ENCODE measurements around the gene RAB11A.

The RAB11A gene

GRCh38 chr15:65881766-65882434 is 12.6 kb downstream of the RAB11A start:
- peaks cover 73% of the 10 kb centered on the region for H3K79me2 ChIP-seq (ENCODE audit: insufficient read depth, low read length)
- peaks cover 25% of the 10 kb centered on the region for H3K4me1 ChIP-seq (ENCODE audit: insufficient read depth, low read length, poor library complexity, severe bottlenecking)
- H3F3A ChIP-seq (ENCODE audit: low read depth), result no peaks in the 10 kb centered on the region
- no peaks in the 10 kb centered on the region for H3K9me2 ChIP-seq (replicated peaks; ENCODE audit: low read depth, low read length)
- H2AFZ ChIP-seq (ENCODE audit: low read length), result no peak overlapping the region
- TF ChIP-seq EZH2phosphoT487 (IDR thresholded peaks at IDR 0.05; ENCODE audit: borderline replicate concordance), result no peak
- TF ChIP-seq, protein P1, sequence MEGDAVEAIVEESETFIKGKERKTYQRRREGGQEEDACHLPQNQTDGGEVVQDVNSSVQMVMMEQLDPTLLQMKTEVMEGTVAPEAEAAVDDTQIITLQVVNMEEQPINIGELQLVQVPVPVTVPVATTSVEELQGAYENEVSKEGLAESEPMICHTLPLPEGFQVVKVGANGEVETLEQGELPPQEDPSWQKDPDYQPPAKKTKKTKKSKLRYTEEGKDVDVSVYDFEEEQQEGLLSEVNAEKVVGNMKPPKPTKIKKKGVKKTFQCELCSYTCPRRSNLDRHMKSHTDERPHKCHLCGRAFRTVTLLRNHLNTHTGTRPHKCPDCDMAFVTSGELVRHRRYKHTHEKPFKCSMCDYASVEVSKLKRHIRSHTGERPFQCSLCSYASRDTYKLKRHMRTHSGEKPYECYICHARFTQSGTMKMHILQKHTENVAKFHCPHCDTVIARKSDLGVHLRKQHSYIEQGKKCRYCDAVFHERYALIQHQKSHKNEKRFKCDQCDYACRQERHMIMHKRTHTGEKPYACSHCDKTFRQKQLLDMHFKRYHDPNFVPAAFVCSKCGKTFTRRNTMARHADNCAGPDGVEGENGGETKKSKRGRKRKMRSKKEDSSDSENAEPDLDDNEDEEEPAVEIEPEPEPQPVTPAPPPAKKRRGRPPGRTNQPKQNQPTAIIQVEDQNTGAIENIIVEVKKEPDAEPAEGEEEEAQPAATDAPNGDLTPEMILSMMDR (conservative IDR thresholded peaks at IDR 0.05; ENCODE audit: low read length), result no peak
- H4K20me1 ChIP-seq (ENCODE audit: insufficient read depth, low read length, poor library complexity, severe bottlenecking), result peaks cover 60% of the 10 kb centered on the region
- H3K4me3 ChIP-seq (ENCODE audit: low read length, poor library complexity, severe bottlenecking), result peak overlapping the region; percentile 8
- H3K27me3 ChIP-seq (ENCODE audit: insufficient read depth, low read length, poor library complexity, severe bottlenecking), result no peaks in the 10 kb centered on the region
- peak overlapping the region; percentile 24 for H3K4me2 ChIP-seq (ENCODE audit: low read depth, low read length, poor library complexity, severe bottlenecking)
- H3K9me3 ChIP-seq (ENCODE audit: insufficient read depth, low read depth, low read length), result no peaks in the 10 kb centered on the region
- H3K9ac ChIP-seq (ENCODE audit: low read depth, low read length, poor library complexity, severe bottlenecking), result peak overlapping the region; percentile 46
- H3K36me3 ChIP-seq (ENCODE audit: insufficient read depth, low read length), result peaks cover 82% of the 10 kb centered on the region

DNA sequence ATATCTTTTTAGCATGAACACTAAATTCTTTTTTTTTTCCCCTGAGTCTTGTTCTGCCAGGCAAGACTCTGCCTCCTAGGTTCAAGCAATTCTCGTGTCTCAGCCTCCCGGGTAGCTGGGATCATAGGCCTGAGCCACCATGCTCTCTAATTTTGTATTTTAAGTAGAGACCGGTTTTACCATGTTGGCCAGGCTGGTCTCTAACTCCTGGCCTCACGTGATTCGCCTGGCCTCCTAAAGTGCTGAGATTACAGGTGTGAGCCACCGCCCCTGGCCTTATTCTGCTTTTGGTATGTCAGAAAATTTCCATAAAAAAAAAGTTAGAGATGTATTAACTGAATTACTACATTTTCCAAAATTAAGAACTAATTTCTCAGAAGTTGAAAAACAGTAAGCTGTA is 14.3 kb downstream of the RAB11A start:
- H3K36me3 ChIP-seq (ENCODE audit: insufficient read depth, low read length), result peaks cover 82% of the 10 kb centered on the region
- H2AFZ ChIP-seq (ENCODE audit: low read length), result no peak overlapping the region
- no peaks in the 10 kb centered on the region for H3K9me3 ChIP-seq (ENCODE audit: insufficient read depth, low read depth, low read length)
- TF ChIP-seq, protein P1 (conservative IDR thresholded peaks at IDR 0.05; ENCODE audit: low read length), result no peak
- TF ChIP-seq EZH2phosphoT487 (IDR thresholded peaks at IDR 0.05; ENCODE audit: borderline replicate concordance), result no peak
- peaks cover 25% of the 10 kb centered on the region for H3K4me1 ChIP-seq (ENCODE audit: insufficient read depth, low read length, poor library complexity, severe bottlenecking)
- H3K4me3 ChIP-seq (ENCODE audit: low read length, poor library complexity, severe bottlenecking), result no peak overlapping the region
- peaks cover 54% of the 10 kb centered on the region for H4K20me1 ChIP-seq (ENCODE audit: insufficient read depth, low read length, poor library complexity, severe bottlenecking)
- no peaks in the 10 kb centered on the region for H3K27me3 ChIP-seq (ENCODE audit: insufficient read depth, low read length, poor library complexity, severe bottlenecking)
- H3K79me2 ChIP-seq (ENCODE audit: insufficient read depth, low read length), result peaks cover 60% of the 10 kb centered on the region
- H3K4me2 ChIP-seq (ENCODE audit: low read depth, low read length, poor library complexity, severe bottlenecking), result no peak overlapping the region
- H3K9me2 ChIP-seq (replicated peaks; ENCODE audit: low read depth, low read length), result no peaks in the 10 kb centered on the region
- no peak overlapping the region for H3K9ac ChIP-seq (ENCODE audit: low read depth, low read length, poor library complexity, severe bottlenecking)
- H3F3A ChIP-seq (ENCODE audit: low read depth), result no peaks in the 10 kb centered on the region

- Histone ChIP-seq H3K79me2 (ENCODE audit: insufficient read depth, low read length) (peaks cover 54% of the 10 kb centered on the region), H2AFZ (ENCODE audit: low read length) (no peak overlapping the region), H3K9me2 (replicated peaks; ENCODE audit: low read depth, low read length) (no peaks in the 10 kb centered on the region), H3K27me3 (ENCODE audit: insufficient read depth, low read length, poor library complexity, severe bottlenecking) (no peaks in the 10 kb centered on the region), H3K9me3 (ENCODE audit: insufficient read depth, low read depth, low read length) (no peaks in the 10 kb centered on the region), H3K4me1 (ENCODE audit: insufficient read depth, low read length, poor library complexity, severe bottlenecking) (peaks cover 25% of the 10 kb centered on the region), H3K36me3 (ENCODE audit: insufficient read depth, low read length) (peaks cover 83% of the 10 kb centered on the region), H3K4me3 (ENCODE audit: low read length, poor library complexity, severe bottlenecking) (no peak overlapping the region), H3K9ac (ENCODE audit: low read depth, low read length, poor library complexity, severe bottlenecking) (no peak overlapping the region), H3F3A (ENCODE audit: low read depth) (no peaks in the 10 kb centered on the region), H3K4me2 (ENCODE audit: low read depth, low read length, poor library complexity, severe bottlenecking) (no peak overlapping the region), H4K20me1 (ENCODE audit: insufficient read depth, low read length, poor library complexity, severe bottlenecking) (peaks cover 49% of the 10 kb centered on the region)
- TF ChIP-seq, protein P1 (conservative IDR thresholded peaks at IDR 0.05; ENCODE audit: low read length), result no peak
- TF ChIP-seq EZH2phosphoT487 (IDR thresholded peaks at IDR 0.05; ENCODE audit: borderline replicate concordance), result no peak
Measured at GRCh38 chr15:65884511-65884910, 15.2 kb downstream of the RAB11A start.
